NCI-H1417 (cell line): ENCODE data around the gene MRPL2.
"Not testable (repeated sequence)": the region's sequence is repeated elsewhere in the genome, so short reads cannot be mapped to it uniquely, and the experiment has no call there.

ENCODE experiments used
- DNase-seq, 3 experiments: peaks; one replicate each; lab custom pipeline; 2025; lab: John Stamatoyannopoulos, UW

The MRPL2 gene

GRCh38 chr6:43053545-43054205 is 5.6 kb downstream of the MRPL2 start, which contains the start of gene CUL7:
Gene CUL7, minus strand, starts transcription at chr6:43053851. Its CDS starts 1,063 bp downstream, at chr6:43052788.
- DNase-seq, result peak; percentile 88 to 96 (median 92)

GRCh38 chr6:43052842-43053544 is 6.2 kb downstream of the MRPL2 start:
- peak in 2 of 3 experiments; percentile 35 to 42 for DNase-seq

- DNase-seq, result no peak
These were observed 6.9 kb downstream of the MRPL2 start for GRCh38 chr6:43052225-43052841.

GRCh38 chr6:43050981-43051380 is 8.3 kb downstream of the MRPL2 start:
- DNase-seq, result no peak

- no peak for DNase-seq
These were observed 11.2 kb downstream of the MRPL2 start for GRCh38 chr6:43047998-43048397.

- no peak for DNase-seq
These were observed 13.8 kb downstream of the MRPL2 start for GRCh38 chr6:43045371-43045930.

- no peak for DNase-seq
These were observed 15.9 kb downstream of the MRPL2 start for GRCh38 chr6:43043310-43043709.

- not testable (repeated sequence) for DNase-seq
These were observed 17.8 kb downstream of the MRPL2 start for GRCh38 chr6:43041475-43041874.

- no peak for DNase-seq
These were observed 18.5 kb downstream of the MRPL2 start for GRCh38 chr6:43040542-43041257.

GRCh38 chr6:43038727-43039126 is 20.5 kb downstream of the MRPL2 start:
- no peak for DNase-seq

GRCh38 chr6:43037706-43038105 is 21.5 kb downstream of the MRPL2 start:
- DNase-seq, result no peak

- DNase-seq, result no peak
These were observed 22.0 kb downstream of the MRPL2 start for GRCh38 chr6:43037197-43037596.

GRCh38 chr6:43036712-43037111 is 22.5 kb downstream of the MRPL2 start:
- no peak for DNase-seq

- no peak for DNase-seq
These were observed 23.6 kb downstream of the MRPL2 start for GRCh38 chr6:43035495-43036194.

- no peak for DNase-seq
These were observed 25.1 kb downstream of the MRPL2 start for GRCh38 chr6:43034190-43034525.

GRCh38 chr6:43033496-43034189 is 25.6 kb downstream of the MRPL2 start:
- no peak for DNase-seq

- no peak for DNase-seq
These were observed 26.9 kb downstream of the MRPL2 start for GRCh38 chr6:43032326-43032725.

GRCh38 chr6:43029120-43029519 is 30.1 kb downstream of the MRPL2 start:
- DNase-seq, result no peak

- no peak for DNase-seq
These were observed 32.9 kb downstream of the MRPL2 start for GRCh38 chr6:43026365-43026764.

- DNase-seq, result no peak
These were observed 34.8 kb downstream of the MRPL2 start for GRCh38 chr6:43024436-43024835.
